Body of pancreas (tissue), 4 donors: Measurements from ENCODE around the gene VSTM2A.
"Not testable (repeated sequence)": the region's sequence is repeated elsewhere in the genome, so short reads cannot be mapped to it uniquely, and the experiment has no call there.

Source experiments
- CTCF ChIP-seq, 7 experiments: fragments of 450-650 bp in 4 of 7; fragments of 200-600 bp in 3 of 7; sonication (generic) in 3 of 7; IDR thresholded peaks; one replicate each; pipeline ENCODE4 v1.5.1; 2016 to 2019; ENCODE audit warnings: antibody characterized with exemption in 7 of 7
- POLR2A ChIP-seq, 3 donors: fragments of 450-650 bp; IDR thresholded peaks; one replicate each; pipeline ENCODE4 v1.6.1; 2016; ENCODE audit warnings: antibody characterized with exemption in 3 of 3, mild to moderate bottlenecking in 2 of 3

- TF ChIP-seq CTCF, POLR2A (IDR thresholded peaks at IDR 0.05): not testable (repeated sequence)
Observed at GRCh38 chr7:54504531-54504930, 37.6 kb upstream of the VSTM2A start.
